K562 (cell line): ENCODE results near the gene VWA7. TPM values are rescaled to one million over a fixed set of nuclear protein-coding genes. Genes with fewer than 3 reads are reported as not detected.
A peak's percentile ranks its signal among the peaks of the same experiment; 100 is the strongest.

Source experiments
- ARHGAP35 ChIP-seq: fragments of 450-650 bp; IDR thresholded peaks from 2 replicates; pipeline ENCODE4 v1.6.1; 2018; ENCODE audit not compliant: partially characterized antibody
- ARID4B ChIP-seq: sonication (generic); formaldehyde crosslinking; IDR thresholded peaks from 2 replicates; pipeline ENCODE4 v1.8.0; 2022; ENCODE audit warnings: mild to moderate bottlenecking, missing genetic modification reagents
- CBFA2T2 ChIP-seq: fragments of 450-650 bp; conservative IDR thresholded peaks from 2 replicates; pipeline ENCODE4 v1.6.1; 2017; ENCODE audit warnings: mild to moderate bottlenecking
- FOXP1 ChIP-seq: sonication (generic); formaldehyde crosslinking; IDR thresholded peaks from 2 replicates; pipeline ENCODE4 v1.8.0; 2022; ENCODE audit warnings: mild to moderate bottlenecking, missing genetic modification reagents
- IRF2 ChIP-seq: sonication (generic); formaldehyde crosslinking; IDR thresholded peaks from 2 replicates; pipeline ENCODE4 v1.8.1; 2022; ENCODE audit warnings: mild to moderate bottlenecking, missing genetic modification reagents
- IRF9 ChIP-seq: fragments of 450-650 bp; IDR thresholded peaks from 2 replicates; pipeline ENCODE4 v1.6.1; 2016; ENCODE audit warnings: missing biosample characterization, missing genetic modification characterization
- KLF16 ChIP-seq: IDR thresholded peaks from 2 replicates; pipeline ENCODE4 v1.6.1; 2016; ENCODE audit warnings: antibody characterized with exemption
- LCOR ChIP-seq: sonication (generic); formaldehyde crosslinking; IDR thresholded peaks from 2 replicates; pipeline ENCODE4 v1.8.0; 2022; ENCODE audit warnings: mild to moderate bottlenecking, missing genetic modification reagents
- MCM5 ChIP-seq: fragments of 450-650 bp; IDR thresholded peaks from 2 replicates; pipeline ENCODE4 v1.6.1; 2016; ENCODE audit warnings: low read depth
- MEF2D ChIP-seq: conservative IDR thresholded peaks from 2 replicates; pipeline ENCODE4 v1.6.1; 2016; ENCODE audit warnings: low read depth, missing genetic modification characterization, missing compliant biosample characterization
- MYBL2 ChIP-seq, 2 experiments: fragments of 450-650 bp in 1 of 2; sonication (generic) in 1 of 2; formaldehyde crosslinking in 1 of 2; IDR thresholded peaks; 2 replicates each; pipeline versions ENCODE4 v1.6.1 to v1.8.1; 2017 to 2022; ENCODE audit warnings: borderline replicate concordance in 1 of 2, inconsistent platforms in 1 of 2, low read depth in 1 of 2, mild to moderate bottlenecking in 1 of 2, missing genetic modification reagents in 1 of 2, moderate library complexity in 1 of 2
- PTBP1 ChIP-seq: fragments of 200-400 bp; formaldehyde crosslinking; IDR thresholded peaks from 2 replicates; pipeline ENCODE4 v1.6.1; 2017; ENCODE audit warnings: low read depth, low read length
- SIN3B ChIP-seq: fragments of 450-650 bp; IDR thresholded peaks from 2 replicates; pipeline ENCODE4 v1.6.1; 2017; ENCODE audit warnings: low read depth, mild to moderate bottlenecking, moderate library complexity
- TBL1XR1 ChIP-seq, 2 experiments: IDR thresholded peaks; 2 replicates each; pipeline ENCODE4 v1.6.1; 2012; ENCODE audit warnings: improper control_type of control experiment in 2 of 2, low read length in 2 of 2, mild to moderate bottlenecking in 1 of 2
- TCF7 ChIP-seq: sonication (generic); IDR thresholded peaks from 2 replicates; pipeline ENCODE4 v1.6.1; 2016; ENCODE audit warnings: antibody characterized with exemption, borderline replicate concordance
- THRA ChIP-seq: fragments of 450-650 bp; IDR thresholded peaks from 2 replicates; pipeline ENCODE4 v1.6.1; 2017; ENCODE audit warnings: mild to moderate bottlenecking, moderate library complexity
- TRIM24 ChIP-seq, 2 experiments: fragments of 450-650 bp; IDR thresholded peaks; 2 replicates each; pipeline ENCODE4 v1.6.1; 2016
- U2AF2 ChIP-seq: fragments of 200-400 bp; formaldehyde crosslinking; optimal IDR thresholded peaks from 2 replicates; pipeline ENCODE3; 2017; ENCODE audit warnings: low read depth, mild to moderate bottlenecking, low read length
- ZMIZ1 ChIP-seq, 2 experiments: fragments of 150-350 bp in 1 of 2; IDR thresholded peaks; 2 replicates each; pipeline ENCODE4 v1.6.1; 2012 to 2016; ENCODE audit warnings: low read depth in 2 of 2, low read length in 2 of 2, mild to moderate bottlenecking in 1 of 2, moderate library complexity in 1 of 2
- polyA plus RNA-seq, 8 experiments: library from polyadenylated mRNA; depleted of rRNA in 4 of 8; stranded (reverse) in 5 of 8; unstranded in 3 of 8; fragments of >200 nt; fragmentation: Nextera tagmentation in 2 of 8; fragmentation: Illumina TruSeq in 1 of 8; extraction: Ambion mirVana in 2 of 8; extraction: Trizol in 1 of 8; gene quantifications; 2 replicates each; pipeline versions ENCODE4 v1.2.1 to v1.2.3, GENCODE V29; 2011 to 2014; ENCODE audit warnings: inconsistent platforms in 1 of 8, missing spikeins in 1 of 8
- total RNA-seq, 7 experiments: library from RNA; depleted of rRNA in 6 of 7; stranded (reverse); fragments of >200 nt in 6 of 7; fragmentation: Illumina TruSeq in 2 of 7; extraction: Trizol in 2 of 7; gene quantifications; 2 replicates each; pipeline versions ENCODE4 v1.2.1 to v1.2.3, GENCODE V29; 2011 to 2021; ENCODE audit warnings: low replicate concordance in 1 of 7

The VWA7 gene
- total and polyA plus RNA-seq, 9 of the 15 experiments (the other 6 are each of a cell fraction or from before 2014, with no cell fraction given) = 0.18 to 2.9 (median 0.95) TPM

GRCh38 chr6:31734821-31735406, 42.2 kb downstream of the VWA7 start (continued):
- TF ChIP-seq MEF2D (tag) = peak; percentile 51
- no peak for TF ChIP-seq LCOR (CRISPR knock-in tag)
- TF ChIP-seq FOXP1 (CRISPR knock-in tag) = 0 out of 2 replicates have a peak, but pooled peaks have one; percentile 40
- peak; percentile 87 for TF ChIP-seq ARID4B
- TF ChIP-seq IRF9 (tag) = no peak; the same call in 1 of the 2 replicates
- TF ChIP-seq TRIM24 (IDR thresholded peaks at IDR 0.05) = peak in 1 of 2 experiments; percentile 79
- TF ChIP-seq U2AF2 = no peak
- TF ChIP-seq ZMIZ1 (IDR thresholded peaks at IDR 0.05; ENCODE audit: low read depth in 2 of 2, low read length in 2 of 2) = peak in 1 of 2 experiments; percentile 81; a peak in 2 of 4 replicates
- TF ChIP-seq PTBP1 = peak; percentile 39; the same call in 1 of the 2 replicates
- TF ChIP-seq CBFA2T2 = no peak
- no peak for TF ChIP-seq MYBL2 (IDR thresholded peaks at IDR 0.05; ENCODE audit: low read depth)
- no peak for TF ChIP-seq MYBL2 (CRISPR knock-in tag; IDR thresholded peaks at IDR 0.05; ENCODE audit: borderline replicate concordance)
- TF ChIP-seq SIN3B = no peak
- no peak for TF ChIP-seq TCF7
- TF ChIP-seq KLF16 = no peak
- TF ChIP-seq TBL1XR1 (IDR thresholded peaks at IDR 0.05; ENCODE audit: low read length in 2 of 2) = peak; percentile 60 to 70; a peak in 3 of 4 replicates
- TF ChIP-seq THRA = no peak
- TF ChIP-seq MCM5 = no peak
- peak; percentile 85 for TF ChIP-seq ARHGAP35
- TF ChIP-seq IRF2 (CRISPR knock-in tag) = no peak
